A549 treated with GW870086 at 1 μM for 4 hours (cell line): ENCODE measurements around the gene PLGLB2. TPM values are rescaled to one million over a fixed set of nuclear protein-coding genes. Genes with fewer than 3 reads are reported as not detected.

Experiments
- total RNA-seq: library from RNA; stranded (reverse); fragments of 200-300 nt; extraction: Qiagen RNA extraction; gene quantifications from 5 replicates; pipeline ENCODE4 v1.2.3, GENCODE V29; 2022; ENCODE audit warnings: low read depth

The PLGLB2 gene
- total RNA-seq: 0.17 to 0.34 TPM in 2 of 5 replicates, not detected in the others

DNA sequence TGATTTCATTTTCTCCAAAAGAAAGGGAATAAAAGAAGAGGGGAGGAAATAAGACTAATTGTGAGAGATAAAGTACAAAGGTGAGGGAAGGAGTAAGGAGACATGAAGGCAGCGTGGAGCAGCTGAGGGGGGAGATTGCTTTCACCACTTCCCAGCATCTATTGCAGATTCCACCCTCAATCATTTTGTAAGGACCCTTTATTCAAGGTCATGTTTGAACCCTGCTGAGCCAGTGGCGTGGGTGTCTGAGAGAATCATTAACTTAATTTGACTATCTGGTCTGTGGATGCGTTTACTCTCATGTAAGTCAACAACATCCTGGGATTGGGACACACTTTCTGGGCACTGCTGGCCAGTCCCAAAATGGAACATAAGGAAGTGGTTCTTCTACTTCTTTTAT, at the start of gene PLGLB2:
PLGLB2 (plus strand) TSS at position 297 of the 400 bp plus-strand sequence; CDS start at position 364, 67 bp downstream.

Other genes starting within 250 kb of the PLGLB2 start
- 0.32 to 0.75 TPM (median 0.39 TPM) in 4 of 5 replicates, not detected in the other for gene RGPD2, start 77.7 kb downstream of the PLGLB2 start, total RNA-seq